HG03064 (cell line): ENCODE data around the gene TSSK3.
A peak's percentile ranks its signal among the peaks of the same experiment; 100 is the strongest.

Experiments used
- ATAC-seq: cut with Tn5 transposase; IDR thresholded peaks from one replicate; pipeline ENCODE4 v1.9.1; 2021; ENCODE audit warnings: low read depth; ENCODE audit not compliant: unreplicated experiment

Gene TSSK3

DNA sequence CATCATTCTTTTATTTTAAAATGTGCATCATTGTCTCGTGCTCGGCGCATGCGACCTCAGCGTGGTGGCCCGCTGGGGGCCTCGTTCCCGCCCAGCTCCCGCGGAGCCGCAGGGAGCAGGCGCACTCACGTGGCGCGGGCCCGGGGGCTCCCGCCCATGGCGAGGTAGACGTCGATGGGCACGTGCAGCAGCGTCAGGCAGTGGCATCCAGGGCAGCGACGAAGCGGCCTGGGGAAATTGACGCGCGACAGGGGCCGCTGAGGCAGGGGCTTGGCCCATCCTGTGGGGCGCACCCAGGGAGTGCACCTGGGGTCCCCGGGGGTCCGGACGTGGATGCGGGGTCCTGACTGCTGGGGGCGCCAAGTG, 1.0 kb upstream of the TSSK3 start:
- no peak for ATAC-seq

DNA sequence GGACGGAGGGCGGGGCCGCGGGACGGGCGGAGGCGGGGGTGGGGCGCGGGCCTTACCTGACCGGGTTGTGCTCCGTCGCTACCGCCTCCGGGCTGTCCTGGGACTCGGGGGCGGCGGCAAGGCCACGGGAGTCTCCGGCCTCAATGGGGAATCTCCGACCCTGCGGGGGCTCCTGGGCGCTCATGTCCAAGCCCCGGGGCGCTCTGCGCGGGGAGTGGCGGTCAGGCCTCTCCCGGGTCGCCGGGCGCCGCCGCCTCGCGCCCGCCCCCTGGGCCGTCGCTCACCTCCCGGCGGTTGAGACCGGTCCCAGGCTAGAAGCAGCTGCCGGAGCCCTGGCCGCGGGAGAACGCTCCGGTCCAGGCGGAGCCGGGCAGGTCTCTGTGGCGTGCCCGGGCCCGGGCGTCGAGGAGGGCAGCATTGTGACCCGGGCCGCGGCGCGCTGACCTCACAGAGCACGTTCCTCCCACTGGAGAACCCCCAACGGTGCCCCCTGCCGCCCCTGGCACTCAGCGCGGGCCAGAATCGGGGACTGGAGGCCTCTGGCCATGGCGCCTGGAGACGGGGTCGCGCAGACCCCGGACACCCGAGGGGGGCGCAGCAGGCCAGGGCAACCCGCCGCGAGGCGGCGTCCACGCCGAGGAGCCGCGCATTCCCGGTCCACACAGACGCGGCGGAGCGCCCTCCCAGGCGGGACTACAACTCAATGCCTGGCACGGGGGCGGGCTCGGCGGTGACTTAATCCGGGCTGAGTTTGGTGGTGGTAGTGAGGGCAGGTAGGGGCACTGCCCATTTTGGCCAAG, 465 bp upstream of the TSSK3 start:
- no peak for ATAC-seq

DNA sequence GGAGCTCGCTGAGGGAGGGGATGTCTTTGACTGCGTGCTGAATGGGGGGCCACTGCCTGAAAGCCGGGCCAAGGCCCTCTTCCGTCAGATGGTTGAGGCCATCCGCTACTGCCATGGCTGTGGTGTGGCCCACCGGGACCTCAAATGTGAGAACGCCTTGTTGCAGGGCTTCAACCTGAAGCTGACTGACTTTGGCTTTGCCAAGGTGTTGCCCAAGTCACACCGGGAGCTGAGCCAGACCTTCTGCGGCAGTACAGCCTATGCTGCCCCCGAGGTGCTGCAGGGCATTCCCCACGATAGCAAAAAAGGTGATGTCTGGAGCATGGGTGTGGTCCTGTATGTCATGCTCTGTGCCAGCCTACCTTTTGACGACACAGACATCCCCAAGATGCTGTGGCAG, 1.4 kb downstream of the TSSK3 start:
- no peak for ATAC-seq

DNA sequence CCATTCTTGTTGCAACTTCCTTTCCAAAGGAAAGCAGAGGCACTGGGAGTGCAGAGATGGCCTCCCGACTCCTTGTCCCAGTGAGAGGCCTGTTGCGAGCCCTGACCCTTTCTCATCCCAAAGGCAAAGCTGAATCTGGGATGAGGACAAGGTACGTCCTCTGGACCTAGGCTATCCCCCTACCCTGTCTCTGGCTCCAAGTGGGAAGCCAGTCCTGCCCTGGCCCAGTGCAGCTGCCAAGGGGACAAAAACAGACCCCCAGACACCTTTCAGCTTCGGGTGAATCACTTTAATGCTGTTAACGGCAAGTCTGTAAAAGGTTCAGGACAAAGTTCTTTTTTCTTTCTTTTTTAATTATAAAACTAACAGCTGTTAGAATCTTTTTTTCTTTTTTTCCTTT, 2.5 kb downstream of the TSSK3 start:
- ATAC-seq: no peak

DNA sequence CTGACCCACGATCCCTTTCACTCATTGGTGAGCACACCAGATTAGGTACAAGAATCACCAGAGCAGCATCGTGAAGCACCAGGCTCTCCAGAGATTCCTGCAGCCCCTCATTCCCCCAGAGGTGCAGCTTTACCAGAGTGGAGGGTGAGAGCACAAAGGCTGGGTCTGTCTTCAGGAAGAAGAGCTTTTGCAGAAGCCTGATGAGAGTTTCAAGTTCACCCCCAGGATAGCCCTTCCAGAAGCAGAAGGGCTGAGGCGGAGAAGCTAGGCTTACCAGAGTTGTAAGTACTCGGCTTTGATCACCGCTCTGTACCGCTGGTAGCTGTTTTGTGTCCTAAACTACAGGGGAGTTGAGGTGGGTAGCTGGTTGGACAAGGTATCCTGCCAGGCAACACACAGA, 3.1 kb downstream of the TSSK3 start:
- no peak for ATAC-seq

DNA sequence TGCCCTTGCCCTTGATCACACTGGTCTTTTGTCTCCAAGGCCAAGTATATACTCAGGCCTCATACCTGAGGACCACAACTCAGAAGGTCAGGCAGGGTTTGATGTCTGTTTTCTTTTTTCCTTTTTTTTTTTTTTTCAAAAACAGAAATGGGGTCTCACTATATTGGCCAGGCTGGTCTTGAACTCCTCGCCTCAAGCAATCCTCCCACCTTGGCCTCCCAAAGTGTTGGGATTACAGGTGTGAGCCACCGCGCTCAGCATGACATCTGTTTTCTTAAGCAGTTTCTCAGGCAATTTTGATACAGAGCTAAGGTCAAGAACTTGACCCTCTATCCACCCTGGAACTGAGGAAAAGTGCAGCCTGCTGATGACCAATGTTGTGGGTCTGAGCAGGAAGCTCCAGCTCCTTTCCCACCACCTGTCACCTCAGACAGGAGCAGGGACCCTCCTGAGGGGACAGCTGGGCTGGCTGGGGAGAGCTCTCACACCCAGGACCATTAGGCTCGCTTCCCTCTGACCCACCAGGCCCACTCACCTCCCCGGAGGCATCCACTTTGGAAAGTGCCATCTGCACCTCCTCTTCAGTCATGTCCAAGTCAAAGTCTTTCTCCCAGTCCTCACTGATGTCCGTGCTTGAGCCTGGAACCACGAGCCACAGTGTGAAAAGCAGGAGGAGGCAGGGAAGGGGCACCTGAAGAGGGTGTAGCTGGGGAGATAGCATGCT, 5.7 kb downstream of the TSSK3 start:
- no peak for ATAC-seq

DNA sequence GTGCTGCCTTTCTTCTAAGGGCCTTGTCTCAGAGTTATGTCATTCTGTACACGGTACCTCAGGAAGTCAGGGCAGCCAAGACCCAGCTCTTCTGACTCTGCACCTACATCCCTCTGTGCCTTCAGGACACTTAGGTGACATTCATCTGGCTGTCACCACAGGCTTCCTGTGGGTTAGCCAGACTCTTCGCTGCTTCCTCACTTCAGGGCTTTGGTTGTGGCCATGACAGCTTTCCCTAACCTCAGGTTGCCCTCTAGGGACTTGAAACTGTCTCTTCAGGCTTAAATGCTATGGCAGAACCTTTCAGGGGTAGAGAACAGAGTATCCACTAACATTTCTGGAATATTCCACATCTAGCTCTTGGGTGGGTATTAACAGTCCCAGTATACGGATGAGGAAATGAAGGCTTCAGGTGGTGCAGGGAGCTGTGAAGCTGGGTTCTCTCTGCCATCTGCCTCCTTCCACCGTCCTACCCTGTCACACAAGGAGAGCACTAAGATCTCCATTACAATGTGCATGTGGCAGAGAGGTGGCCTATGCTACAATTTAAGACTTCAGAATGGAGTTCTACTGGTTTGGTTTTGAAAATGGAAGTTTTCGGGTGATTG, 9.9 kb downstream of the TSSK3 start:
- ATAC-seq: no peak

DNA sequence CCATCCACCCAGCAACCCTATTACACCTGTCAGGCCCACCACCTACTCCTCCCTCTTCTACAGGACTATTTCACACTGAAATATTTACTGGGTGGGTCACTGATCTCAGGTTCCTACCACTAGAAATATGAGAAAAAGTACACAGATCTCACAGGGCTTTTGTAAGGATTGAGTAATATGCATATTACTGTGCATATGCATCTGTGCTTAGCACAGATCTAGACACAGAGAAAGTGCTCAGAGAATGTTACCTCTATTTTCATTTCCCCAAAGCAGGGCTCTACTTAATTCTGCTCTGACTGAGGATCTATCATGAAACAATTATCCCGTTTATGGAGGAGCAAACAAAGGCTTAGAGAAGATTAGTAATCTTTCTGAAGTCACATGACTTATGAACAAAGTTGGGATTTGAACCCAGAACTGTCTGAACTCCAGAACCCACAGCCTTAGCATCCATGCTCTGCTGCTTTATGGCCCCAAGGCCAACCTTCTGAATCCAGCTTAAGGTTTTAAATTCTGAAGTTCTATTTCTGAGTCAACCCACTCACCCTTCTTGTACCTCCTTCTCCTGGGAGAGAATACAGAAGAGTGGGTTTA, 11.8 kb downstream of the TSSK3 start:
- ATAC-seq: no peak

DNA sequence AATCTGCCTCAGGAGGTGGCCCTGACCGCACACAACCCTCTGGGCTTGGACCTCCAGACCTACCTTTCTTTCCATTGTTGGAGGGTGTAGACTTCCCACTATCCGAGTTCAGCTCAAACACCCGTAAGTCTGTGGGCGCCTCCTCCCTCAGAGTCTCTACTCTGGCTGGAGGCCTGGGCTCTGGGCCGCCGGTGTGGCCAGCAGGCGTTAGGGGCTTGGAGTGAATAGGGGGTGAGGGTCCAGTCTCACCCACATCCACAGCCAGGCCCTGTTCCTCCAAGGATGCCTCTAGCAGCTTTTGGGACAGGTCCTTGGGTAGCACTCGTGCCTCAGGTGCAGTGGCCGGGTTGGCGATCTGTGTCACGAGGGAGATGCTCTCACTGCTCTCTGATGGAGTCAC, 13.9 kb downstream of the TSSK3 start:
- no peak for ATAC-seq

DNA sequence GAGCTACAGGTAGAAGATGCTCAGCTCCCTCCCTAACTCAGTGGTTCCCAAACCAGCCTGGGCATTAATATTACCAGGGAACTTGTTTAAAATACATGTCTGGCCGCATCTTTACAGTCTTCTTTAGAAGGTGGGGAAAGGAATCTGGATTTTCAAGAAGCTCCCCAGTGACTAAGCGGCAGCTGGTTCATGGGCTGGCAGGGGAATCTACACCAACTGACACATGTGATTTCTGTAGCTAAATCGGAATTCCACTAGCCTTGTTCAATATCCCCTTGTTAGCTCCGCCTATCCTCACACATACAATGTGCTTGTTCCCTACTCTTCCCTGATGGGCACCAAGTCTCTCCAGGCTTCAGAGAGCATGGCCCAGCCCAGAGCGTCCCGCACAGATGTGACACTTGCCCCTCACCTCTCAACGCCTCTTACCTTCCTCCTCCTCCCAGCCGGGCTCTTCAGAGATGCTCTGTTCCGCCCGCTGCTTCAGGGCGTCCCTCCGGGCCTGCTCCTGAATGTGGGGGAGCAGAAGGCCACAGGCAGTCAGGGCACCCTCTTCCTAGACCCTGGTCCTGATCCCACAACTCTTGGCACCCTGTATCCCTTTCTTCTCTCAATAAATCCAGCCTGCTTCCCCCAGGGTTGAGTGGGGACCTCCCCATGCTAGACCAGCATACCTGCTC, 15.3 kb downstream of the TSSK3 start:
- no peak for ATAC-seq

DNA sequence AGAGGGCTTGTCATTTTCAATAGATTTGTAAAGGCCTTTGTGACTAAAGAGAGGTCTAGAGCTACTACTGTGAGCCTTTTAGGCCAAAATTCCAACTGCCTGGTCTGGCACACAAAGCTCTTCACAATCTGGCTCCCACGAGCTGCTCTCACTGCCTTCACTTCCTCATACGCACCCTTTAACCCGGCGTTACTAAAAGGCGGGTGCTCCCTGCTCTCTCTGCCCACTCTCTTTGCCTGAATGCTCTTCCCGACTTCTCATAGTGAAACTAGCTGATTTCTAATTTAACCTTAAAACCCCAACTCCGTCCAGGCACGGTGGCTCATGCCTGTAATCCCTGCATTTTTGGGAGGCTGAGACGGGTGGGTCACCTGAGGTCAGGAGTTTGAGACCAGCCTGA, 17.7 kb downstream of the TSSK3 start:
- no peak for ATAC-seq

DNA sequence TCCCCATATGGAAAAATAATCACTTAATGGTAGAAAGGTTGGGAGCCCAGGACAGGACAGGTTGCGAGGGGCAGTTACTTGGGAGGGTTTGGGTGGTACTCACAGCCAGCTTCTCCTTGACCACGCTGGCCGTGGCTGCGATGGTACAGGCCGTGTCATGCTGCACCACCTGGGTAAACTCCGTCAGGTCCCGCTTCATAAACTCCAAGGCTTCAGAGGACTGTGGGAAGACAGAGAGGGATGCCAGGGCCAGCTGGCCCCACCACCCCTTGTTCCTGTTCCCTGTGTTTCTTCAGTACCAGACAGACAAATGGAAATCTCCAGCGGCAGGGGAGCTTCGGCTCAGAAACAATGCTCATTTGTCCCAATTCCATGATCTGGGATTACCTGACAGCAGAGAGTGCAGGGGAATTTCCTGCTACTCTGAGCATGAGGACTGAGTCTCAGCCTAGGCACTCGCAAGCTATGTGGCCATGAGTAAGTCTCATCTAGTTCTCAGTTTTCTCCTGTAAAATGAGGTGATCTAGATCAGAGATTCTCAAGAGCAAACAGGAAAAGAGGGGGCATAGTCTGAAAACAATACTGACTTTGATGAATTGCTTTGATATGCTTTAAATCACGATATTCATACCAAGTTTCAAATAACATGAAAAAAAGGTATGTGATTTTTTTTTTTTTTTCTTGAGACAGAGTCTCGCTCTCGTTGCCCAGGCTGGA, 24.5 kb downstream of the TSSK3 start:
- no peak for ATAC-seq

DNA sequence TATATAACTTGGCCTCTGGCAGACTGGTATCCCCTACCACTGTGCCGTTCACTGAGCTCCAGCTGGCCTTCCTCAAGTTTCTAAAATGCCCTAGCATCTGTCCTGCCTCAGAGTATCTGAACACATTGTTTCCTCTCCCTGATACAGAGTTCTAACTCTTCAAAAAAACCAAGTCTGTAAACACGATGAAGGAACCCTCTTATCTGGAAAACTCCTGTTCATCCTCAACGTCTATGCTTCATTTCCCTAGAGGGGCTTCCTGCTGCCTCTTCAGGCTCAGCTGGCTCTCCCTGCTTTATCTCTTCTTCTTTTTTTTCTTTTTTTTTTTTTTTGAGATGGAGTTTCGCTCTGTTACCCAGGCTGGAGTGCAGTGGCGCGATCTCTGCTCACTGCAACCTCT, 26.3 kb downstream of the TSSK3 start:
- no peak for ATAC-seq

DNA sequence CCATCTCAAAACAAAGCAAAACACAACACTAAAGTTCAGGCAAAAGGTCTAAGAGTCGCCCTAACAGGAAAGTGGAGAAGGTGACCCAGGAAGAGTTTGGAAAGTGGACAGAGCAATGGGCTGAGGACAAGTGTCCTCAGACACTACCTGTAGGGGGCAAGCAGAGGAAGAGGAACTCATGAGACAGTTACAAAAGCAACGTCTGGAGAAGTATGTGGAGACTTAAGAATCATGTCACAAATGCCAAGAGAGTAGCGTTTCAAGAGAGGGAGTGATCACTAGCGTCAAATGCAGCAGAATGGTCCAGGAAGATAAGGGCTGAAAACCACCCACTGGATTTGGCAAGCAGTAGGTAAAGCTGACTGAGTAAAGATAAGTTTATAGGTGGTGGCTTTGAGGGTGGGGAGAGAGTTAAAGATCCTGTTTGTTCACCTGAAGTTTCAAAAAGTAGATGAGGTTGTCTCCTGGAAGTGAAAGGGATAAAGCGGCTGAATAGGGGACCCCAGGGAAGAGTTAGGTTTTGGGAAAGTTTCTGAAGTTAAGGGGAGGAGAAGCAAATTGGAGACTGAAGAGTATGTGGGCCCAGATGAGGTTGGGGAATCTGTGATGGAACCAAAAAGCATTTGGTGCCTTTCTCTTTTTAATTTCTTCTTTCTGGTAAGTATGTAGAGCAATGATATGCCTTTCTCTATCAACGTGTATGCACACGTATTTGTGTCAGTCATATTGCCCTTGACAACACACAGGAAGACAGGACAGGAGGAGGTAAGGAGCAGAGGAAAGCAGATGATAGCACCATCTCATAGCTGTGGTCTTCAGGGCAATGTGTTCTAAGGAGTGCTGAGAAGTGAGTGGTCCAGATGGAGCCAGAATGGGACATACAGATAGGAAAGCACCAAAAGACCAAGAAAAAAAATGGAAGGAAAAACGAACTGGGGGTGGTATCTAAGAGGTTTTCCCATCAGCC, 28.8 kb downstream of the TSSK3 start:
- ATAC-seq: no peak

DNA sequence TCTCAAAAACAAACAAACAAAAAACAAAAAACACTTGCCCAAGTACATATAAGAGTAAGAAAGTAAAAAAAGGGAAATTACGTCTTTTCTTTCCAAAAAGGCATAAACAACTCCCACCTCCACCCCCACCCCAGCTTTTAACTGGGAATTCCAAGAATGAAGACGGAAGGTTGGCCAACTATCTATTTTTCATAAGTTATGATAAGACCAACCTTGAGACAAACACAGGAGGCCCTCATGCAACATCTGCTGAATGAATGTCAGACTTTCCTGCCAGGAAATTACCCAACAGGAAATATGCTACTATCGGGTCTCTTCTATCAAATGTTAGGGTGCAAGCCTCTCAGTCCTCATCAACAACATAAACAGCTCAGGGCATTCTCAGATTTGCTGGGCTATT, 30.0 kb downstream of the TSSK3 start:
- no peak for ATAC-seq

DNA sequence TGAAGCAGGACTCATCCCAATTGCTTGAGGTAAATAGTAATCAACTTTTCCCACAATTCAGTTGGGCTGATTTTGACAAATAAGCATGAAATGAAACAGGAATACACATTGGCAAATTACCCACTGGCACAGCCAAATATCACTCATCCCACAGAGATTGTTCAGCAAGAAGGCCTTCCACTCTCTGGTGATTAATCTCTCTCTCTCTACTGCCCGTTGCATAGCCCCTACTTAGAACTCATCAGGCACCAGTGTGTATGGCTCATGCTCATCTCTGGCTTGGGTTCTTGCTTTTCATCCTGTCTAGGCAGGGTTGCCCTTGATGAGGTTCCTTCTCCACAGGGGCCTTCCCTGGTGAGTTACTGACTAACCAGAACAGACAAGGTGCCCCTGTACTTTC, 30.8 kb downstream of the TSSK3 start:
- ATAC-seq: no peak

DNA sequence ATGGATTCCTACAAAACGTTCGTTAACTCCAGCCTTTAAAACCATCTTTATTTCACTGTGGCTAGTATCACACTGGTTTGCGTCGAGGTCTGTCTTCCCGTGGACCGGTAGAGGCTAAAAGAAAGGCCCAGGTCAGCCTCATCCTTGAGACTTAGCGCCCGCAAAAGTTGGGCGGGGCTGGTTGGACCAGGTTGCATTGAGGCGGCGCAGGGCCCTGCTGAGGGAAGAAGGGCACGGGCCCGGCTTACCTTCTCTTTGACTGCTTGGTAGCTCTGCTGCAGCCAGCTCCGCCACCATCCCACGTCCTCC, 31.4 kb downstream of the TSSK3 start:
- ATAC-seq: no peak

DNA sequence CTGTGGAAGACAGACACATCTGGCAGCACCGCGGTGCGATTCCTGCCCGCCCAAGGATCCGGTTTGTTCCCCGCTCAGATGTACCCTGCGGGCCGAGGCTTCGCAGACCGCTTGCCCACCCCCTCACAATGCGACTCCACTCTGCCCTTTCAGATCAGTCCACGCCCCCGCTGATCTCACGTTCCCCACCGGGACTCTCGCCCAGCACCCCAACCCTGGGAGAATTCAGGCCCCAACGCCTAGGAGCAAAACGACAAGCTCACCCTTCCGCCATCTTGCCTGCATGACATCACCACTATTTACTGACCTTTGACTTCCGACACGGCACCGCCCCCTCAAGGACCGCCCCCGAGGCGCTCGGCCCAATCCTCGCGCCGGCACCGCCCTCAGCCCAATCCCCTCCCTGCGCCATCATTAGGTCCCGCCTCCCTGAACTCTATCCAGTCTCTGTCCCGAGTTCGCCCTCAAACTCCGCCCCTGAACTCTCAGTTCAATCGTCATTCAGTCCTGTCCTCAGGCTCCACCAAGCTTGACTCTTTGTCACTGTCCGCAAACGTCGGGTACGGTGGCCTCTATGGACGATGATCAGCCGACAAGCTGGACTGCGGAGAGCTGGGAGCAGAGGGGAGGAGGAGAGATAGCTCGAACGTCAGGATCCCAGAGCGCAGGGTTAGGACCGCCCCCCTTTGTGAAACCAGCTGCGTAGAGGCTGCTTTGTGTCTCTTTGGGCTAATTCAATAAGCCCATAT, 32.0 kb downstream of the TSSK3 start, which contains the start of gene BSDC1:
Gene BSDC1, minus strand, starts transcription at position 301 of the 749 bp plus-strand sequence. Its CDS starts 27 bp downstream, at position 274.
- peak; percentile 92 for ATAC-seq
